HG02884 (cell line): Measurements from ENCODE around the gene GALNT9.

ENCODE experiments used
- ATAC-seq: cut with Tn5 transposase; IDR thresholded peaks from one replicate; pipeline ENCODE4 v1.9.1; 2021; ENCODE audit warnings: mild to moderate bottlenecking, moderate library complexity; ENCODE audit not compliant: unreplicated experiment

The GALNT9 gene

DNA sequence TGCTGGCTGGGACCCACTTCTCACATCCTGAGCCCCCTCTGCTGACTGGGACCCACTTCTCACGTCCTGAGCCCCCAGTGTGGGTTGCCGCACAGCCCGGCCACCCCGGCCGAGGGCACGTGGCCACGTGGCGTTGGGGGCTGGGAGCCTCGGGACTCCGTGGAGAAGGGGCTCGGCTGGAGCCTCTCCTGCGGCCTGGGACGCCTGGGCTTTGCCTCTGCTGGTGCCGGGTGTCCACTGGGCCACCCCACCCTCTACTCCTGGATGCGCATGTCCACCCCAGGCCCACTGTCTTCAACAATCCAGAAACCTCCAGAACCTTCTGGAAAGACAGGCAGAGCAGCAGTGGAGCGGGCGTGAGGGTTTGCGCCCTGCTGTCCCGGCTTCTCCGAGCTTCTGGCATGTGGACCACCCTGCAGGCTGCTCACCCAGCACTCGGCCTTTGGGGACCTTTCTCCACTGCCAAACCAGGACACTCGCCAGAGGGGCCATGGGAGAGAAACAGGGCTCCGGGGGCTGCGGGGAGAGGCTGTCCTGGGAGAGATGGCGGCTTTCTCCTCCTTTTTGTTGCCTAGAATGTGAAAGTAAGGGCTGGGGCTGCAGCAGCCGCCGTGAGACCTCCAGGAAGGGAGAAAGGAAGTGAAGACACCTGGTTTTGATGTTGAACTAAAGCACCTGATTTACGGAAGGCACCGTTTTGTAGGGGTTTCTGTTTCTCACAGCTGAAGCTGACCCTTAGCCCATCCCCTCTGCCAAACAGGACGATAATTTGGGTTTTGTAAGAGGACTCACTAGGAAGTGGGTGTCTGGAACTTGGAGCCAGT, 155.2 kb downstream of the GALNT9 start:
- ATAC-seq = no peak

DNA sequence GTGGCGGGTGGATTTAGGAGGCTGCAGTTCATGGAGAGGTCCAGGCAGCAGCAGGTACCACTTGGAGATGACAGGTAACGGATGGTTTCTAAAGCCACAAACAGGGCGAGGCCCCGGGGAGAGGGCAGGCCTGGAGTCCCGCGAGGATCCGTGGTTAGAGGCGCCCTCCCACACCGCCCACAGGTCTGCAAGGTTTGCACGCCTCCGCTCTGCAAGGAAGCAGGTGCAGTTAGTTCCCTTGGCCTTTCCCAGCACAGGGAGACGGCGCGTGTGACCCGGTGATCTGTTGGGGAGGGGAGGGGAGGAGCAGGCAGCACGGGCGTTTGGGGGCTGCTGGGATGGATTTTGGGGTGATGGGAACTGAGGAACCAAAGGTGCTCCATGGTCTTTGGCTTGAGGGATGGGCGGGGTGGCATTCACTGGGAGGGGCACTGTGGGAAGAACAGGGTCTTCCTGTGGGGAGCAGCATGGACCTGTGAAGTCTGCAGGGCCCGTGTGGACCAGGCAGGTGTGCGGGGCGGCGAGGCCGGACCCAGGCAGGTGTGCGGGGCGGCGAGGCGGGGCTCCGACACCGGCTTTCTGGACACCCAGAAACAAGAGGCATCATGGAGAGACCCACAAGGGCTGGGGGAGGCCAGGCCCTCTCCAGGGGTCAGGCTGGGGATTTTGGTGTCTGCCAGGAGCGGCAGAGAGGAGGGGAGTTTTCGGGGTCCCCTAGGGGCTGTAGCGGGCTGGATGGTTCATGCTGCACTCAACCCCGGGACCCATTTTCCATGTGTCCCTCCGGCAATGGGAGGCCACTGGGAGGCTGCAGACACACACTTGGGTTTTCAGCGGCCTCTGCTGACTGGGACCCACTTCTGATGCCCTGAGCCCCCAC, 156.0 kb downstream of the GALNT9 start:
- ATAC-seq = no peak

DNA sequence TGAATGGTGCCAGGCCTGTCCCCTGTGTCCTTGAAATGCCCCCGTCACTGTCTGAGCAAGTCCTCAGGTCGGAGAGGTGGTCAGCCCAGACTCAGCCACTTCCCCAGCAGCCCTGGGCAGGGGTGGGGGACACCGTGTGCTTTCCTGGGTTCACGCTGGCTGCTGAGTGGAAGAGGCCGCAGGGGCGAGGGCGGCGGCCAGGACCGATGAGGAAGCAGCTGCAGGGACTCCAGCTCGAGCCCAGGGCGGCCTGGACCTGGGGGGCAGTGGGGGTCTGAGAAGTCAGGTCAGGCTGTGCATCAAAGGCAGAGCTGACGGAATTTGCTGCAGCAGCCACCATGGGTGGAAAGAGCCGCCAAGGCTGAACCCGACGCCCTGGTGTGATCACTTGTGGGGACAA, 156.8 kb downstream of the GALNT9 start:
- no peak for ATAC-seq

DNA sequence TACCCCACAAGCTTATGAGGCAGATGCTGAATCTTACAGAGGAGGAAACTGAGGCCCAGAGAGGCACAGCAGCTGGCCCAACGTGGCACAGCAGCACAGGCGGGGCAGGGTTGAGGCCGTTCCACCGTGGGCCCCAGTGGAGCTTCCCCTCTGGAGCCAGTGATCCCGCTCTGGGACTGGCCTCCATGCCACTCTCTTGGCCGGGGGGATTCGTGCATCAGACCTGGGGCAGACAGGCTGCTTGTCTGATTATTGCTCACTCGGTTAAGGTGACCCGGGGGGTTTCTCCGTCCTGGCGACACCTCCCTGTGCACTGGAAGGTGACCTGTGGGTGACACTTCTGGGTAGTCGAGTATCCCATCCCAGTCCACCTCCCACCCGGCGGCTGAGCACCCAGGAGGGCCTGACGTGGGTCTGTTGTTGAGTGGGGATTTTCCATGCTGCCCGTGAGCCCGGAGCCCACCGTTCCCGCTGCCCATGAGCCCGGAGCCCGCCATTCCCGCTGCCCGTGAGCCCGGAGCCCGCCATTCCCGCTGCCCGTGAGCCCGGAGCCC, 157.3 kb downstream of the GALNT9 start:
- ATAC-seq = no peak

DNA sequence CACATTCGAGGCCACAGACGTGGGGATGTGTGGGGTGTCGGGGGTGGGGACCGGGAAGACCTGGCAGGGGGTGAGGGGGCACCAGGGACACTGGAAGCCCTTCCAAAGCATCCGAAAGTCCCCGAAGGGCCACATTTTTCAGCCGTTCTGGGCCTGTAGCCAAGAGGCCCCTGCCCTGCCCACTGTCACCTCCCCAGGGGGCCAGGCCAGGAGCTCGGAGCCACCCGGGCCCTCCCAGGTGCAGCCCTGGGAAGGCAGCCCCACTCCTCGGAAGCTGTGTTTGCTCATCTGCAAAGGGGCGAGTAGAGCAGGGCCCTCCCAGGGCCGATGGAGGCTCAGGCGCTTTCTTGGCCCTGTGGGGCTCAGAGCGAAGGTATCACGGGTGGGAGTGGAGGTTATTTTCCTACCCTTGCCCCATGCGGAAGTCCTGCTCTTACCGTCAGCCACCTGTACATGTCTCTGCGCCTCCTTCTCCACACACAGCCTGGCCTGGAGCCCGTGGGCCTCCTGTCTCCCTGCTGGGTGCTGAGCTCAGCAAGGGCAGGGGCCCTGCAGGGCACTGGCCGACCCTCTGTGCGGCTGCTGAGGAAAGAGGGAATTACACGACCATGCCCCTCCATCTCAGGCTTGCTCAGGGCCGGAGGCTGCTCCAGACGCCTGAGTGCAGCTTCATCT, 158.0 kb downstream of the GALNT9 start:
- no peak for ATAC-seq

DNA sequence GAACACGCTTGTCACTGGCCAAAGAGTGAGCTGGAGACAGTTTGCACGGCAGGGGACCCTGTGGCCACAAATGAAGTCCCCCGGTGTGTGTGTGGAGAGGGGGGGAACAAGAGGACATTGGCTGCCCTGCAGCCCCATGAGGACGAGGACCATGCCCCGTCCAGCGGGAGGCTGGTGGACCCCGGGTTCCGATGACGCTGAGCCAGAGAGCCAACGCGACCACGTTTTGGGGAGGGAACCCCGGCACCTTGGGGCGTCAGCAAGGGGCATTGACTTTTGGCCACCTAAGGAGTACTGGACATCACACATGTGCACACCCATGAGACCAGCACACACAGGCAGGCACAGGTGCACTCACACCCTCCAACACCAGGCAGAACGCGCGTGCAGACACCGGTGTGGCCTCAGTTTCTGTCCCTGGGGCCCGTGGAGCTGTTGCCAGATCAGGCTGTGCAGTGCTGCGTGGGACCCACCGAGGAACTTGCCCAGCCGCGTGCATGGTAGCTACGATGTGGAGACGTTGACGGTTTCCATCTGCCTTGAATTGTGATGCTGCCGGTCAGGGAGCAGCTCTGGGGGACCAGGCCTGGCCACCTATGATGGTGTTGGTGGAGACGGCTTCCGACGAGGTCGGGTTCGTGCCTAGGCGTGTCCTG, 158.6 kb downstream of the GALNT9 start:
- no peak for ATAC-seq

DNA sequence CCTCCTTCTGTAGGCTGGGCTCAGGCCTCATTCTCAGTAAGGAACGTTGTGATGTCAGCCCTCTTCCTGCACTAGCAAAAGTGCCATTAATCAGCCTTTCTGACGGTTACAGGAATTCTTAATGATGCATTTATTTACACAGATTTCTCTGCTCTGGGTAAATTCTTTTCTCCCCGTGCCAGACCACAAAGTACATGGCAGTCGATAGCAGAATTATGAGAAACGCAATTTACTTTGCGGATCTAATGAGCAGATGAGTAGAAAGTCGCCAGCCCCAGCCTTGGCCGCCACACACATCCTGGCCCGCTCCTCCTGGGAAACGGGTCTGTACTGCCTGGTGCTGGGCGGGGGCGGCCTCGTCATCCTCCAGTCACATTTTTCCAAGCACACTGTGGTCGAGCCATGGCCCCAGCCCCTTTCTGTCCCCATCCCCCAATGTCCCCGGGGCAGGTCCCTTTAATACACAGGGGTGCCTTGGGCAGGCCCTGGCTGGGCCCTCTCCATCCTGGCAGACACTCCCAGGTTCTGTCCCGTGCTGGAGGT, 159.2 kb downstream of the GALNT9 start:
- ATAC-seq = no peak

DNA sequence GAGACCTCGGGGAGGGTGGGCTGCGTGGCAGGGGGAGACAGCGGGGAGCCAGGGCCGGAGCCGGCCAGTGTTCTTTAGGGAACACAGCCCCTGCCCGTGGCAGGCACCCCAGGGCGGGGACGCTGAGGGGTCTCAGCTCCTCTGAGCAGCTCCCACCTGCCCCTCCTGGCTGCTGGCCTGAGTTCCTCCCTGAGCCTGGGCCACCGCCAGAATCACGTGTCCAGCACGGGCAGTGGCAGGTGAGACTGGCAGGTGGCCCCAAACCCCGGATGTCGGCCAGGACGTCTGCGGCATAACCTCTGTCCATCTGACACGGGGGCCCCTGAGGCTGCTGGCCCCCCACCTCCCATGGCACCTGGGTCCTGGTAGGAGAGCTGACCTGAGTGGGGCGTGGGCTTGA, 160.0 kb downstream of the GALNT9 start:
- ATAC-seq = no peak

DNA sequence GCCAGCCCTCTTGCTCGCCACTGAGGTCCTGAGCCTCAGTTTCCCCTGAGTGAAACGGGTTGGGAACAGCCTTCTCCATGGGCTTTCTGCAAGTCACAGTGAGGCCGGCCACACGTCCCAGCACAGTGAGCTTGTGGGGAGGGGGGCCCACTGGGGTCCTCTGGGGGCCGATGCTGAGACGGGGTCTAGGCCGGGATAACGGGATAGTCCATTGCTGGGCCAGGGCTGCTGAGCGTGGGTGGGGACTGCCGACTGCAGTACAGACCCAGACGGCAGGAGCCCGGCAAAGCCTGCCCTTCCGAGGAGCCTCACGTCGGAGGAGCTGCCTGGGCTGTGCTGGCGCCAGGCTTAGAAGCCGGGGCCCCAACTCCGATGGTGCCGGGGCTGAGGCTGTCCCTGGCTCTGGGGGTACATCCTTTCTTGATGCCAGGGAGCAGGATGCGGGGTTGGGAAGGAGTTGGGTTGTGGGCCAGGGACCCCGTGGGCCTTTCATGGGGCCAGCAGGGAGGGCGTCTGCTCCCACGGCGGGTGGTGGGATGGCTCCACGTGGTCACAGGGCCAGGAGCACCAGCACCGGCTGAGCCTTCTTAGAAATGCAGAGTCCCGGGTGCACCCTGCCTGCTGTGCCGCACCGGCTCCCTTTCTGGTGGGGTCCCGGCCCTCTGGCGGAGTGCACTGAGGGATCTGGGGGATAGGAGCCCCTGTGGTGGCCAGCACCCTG, 160.9 kb downstream of the GALNT9 start:
- no peak for ATAC-seq

DNA sequence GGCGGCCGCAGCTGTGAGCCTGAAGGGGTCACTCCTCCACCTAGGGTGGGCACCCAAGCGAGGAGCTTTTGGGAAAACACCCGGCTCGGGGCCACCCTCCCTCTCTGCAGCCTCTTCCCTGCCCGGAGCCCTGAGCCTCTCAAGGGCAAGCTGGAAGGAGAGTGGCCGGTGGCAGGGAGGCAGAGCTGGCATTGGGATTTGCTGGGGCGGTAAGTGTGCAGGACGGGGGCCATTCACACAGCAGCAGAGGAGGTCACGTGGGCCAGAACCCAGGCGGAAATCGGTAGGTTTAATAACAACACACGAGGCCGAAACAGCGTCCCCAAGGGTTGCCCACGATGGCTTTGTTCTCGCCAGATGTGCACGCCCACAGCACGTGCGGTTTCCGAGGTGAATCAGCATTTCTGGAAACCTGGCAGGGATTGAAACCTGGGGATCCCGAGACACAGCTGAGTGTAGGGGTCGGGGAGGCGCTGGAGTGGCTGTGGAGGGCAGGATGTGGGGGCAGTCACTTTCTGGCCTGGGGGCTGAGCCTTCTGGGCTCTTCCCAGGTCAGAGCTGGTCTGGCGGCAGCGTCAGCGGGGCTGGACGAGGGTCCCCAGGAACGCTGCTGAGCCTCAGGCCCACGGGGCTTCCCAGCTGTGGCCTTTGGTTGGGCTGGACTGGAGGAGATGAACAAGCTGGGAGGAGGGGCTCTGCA, 161.6 kb downstream of the GALNT9 start:
- no peak for ATAC-seq

DNA sequence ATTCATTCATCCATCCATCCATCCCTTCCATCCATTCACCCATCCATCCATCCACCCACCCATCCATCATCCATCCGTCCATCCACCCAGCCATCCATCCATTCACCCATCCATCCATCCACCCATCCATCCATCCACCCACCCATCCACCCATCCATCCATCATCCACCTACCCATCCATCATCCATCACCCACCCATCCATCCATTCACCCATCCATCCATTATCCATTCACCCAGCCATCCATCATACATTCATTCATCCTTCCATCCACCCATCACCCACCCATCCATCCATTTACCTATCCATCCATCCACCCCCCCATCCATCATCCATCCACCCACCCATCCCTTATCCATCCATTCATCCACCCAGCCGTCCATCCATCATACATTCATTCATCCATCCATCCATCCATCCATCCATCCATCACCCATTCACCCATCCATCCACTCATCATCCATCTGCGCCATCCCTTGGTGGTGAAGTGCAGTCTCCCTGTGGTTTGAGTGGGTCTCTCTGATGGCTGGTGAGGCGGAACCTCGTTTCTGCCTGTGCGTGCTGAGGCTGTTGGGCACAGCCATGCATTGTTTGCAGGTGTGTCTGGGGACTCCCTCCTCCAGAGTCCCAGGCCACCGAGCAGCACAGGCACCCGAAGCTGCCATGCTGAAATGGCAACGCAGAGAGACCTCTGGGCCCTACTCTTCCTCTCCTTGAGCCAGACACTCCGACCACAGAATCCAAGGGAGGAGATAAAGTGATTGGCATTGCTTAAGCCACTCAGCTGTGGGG, 162.4 kb downstream of the GALNT9 start:
- ATAC-seq = no peak

DNA sequence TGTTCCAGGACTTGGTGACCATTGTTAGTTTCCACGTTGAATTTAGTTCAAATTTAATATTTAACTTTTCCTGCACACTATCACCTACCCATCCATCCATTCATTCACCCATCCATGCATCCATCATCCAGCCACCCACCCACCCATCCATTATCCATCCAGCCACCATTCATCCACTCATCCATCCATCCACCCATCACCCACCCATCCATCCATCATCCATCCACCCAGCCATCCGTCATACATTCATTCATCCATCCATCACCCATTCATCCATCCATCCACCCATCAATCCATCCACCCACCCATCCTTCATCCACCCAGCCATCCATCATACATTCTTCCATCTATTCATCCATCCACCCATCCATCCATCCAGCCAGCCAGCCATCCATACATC, 163.3 kb downstream of the GALNT9 start:
- no peak for ATAC-seq

DNA sequence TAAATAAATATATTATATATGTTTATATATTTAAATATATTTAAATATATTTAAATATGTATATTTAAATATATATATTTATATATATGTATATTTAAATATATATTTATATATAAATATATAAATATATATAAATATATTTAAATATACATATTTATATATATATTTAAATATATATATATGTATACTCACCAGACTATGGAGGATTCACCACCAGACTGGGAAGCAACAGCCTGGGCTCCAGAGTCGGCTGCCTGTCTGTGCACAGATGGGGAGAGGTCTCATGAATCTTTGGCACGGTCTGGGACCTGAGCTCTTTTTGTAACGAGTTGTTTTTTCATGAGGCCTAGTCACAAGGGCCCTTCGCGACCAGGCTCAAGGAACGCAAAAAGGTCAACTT, 163.8 kb downstream of the GALNT9 start:
- ATAC-seq = no peak

DNA sequence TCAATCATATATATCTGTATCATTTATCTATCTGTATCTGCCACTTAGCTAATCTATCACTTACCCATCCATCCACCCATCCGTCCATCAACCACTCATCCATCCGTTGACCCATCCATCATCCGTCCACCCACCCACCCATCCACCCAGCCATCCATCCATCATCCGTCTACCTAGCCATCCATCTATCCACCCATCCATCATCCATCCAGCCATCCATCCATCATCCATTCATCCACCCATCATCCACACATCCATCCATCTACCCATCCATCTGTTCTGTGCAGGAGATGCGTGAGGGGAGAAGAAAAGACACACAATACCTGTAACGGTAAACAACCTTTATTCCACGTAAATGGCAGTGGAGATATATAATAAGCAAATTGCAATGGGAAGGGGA, 165.0 kb downstream of the GALNT9 start:
- ATAC-seq = no peak

DNA sequence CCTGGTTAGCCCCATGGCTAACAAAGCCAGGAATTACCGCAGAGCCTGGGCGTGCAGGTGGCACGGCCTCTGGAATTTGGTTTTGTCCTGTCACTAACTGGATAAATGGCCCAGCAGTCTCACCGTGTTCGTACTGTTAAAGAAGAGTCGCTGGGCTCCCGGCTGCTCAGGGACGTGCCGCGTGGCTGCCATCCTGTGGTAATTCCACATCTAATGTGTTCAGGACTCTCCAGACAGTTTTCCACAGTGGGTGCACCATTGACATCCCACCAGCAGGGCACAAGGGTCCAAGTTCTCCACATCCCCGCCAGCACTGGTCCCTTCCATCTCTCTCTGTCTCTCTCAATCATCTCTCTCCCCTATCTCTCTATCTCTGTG, 165.5 kb downstream of the GALNT9 start:
- ATAC-seq = no peak

DNA sequence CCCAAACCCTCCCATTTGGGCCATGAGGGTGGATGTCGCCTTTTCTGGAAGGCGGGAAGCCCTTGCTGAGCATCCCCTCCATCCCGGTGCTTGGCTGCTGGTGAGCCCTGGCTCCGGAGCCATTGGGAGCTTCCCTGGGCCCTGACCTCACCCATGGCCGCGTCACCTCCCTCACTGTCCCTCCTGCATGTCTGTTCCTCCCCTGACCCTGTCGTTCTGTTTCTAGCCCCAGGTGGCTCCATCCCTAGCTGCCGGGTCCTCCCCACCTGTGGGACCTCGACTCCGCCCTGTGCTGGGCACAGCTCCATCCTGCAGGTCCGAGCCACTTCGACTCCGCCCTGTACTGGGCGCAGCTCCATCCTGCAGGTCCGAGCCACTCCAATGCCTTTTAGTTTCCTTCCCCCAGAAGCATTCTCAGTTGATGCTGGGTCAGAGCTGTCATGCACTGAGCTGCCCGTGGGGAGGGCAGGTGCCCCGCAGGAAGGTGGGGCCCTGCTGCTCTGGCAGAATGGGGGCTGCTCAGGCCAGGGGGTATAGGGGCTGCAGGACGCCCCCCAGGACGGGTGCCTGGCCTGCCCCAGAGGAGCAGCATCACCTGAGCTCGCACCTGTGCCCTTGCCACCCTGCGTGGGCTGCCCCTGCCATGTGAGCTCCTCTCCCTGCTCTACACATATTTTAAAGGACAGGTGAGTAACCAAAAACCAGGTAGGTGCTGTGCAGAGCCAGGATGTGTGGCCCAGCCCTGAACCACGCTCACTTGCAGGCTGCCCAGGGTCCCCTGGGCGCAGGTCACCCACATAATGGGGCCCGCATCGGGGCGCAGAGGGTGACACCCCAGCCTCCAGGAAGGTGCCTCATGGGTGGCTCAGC, 166.1 kb downstream of the GALNT9 start:
- no peak for ATAC-seq

DNA sequence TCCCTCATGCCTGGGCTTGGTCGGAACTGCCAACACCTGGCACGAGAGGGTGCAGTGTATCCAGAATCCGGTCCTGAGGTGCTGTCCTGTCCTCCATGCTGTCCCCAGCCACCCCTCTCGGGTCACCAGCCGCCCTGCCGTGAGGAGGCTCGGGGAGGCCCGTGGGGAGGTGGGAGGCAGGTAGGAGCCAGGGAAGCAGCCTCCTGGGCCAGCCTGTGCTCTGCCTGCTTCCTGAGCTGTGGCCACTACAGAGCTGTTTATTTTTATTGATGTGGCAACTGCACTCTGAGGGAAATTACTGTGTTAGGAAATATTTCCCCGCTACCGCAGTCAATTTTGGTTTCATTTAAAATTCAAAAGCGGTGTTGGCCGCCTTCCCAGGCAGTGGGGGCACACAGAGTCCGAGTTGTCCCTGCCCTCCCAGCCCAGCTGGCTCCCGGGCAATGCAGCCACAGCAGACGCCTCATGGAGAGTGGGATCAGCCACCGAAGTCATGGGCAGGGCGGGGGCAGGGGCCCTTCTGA, 166.8 kb downstream of the GALNT9 start:
- ATAC-seq = no peak
